GM19397 (cell line): ENCODE measurements around the gene AREL1.
"Not testable (repeated sequence)": the region's sequence is repeated elsewhere in the genome, so short reads cannot be mapped to it uniquely, and the experiment has no call there.

ENCODE experiments used
- ATAC-seq: cut with Tn5 transposase; IDR thresholded peaks from one replicate; pipeline ENCODE4 v1.9.1; 2021; ENCODE audit warnings: mild to moderate bottlenecking, moderate library complexity; ENCODE audit not compliant: unreplicated experiment

The AREL1 gene, protein sequence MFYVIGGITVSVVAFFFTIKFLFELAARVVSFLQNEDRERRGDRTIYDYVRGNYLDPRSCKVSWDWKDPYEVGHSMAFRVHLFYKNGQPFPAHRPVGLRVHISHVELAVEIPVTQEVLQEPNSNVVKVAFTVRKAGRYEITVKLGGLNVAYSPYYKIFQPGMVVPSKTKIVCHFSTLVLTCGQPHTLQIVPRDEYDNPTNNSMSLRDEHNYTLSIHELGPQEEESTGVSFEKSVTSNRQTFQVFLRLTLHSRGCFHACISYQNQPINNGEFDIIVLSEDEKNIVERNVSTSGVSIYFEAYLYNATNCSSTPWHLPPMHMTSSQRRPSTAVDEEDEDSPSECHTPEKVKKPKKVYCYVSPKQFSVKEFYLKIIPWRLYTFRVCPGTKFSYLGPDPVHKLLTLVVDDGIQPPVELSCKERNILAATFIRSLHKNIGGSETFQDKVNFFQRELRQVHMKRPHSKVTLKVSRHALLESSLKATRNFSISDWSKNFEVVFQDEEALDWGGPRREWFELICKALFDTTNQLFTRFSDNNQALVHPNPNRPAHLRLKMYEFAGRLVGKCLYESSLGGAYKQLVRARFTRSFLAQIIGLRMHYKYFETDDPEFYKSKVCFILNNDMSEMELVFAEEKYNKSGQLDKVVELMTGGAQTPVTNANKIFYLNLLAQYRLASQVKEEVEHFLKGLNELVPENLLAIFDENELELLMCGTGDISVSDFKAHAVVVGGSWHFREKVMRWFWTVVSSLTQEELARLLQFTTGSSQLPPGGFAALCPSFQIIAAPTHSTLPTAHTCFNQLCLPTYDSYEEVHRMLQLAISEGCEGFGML

DNA sequence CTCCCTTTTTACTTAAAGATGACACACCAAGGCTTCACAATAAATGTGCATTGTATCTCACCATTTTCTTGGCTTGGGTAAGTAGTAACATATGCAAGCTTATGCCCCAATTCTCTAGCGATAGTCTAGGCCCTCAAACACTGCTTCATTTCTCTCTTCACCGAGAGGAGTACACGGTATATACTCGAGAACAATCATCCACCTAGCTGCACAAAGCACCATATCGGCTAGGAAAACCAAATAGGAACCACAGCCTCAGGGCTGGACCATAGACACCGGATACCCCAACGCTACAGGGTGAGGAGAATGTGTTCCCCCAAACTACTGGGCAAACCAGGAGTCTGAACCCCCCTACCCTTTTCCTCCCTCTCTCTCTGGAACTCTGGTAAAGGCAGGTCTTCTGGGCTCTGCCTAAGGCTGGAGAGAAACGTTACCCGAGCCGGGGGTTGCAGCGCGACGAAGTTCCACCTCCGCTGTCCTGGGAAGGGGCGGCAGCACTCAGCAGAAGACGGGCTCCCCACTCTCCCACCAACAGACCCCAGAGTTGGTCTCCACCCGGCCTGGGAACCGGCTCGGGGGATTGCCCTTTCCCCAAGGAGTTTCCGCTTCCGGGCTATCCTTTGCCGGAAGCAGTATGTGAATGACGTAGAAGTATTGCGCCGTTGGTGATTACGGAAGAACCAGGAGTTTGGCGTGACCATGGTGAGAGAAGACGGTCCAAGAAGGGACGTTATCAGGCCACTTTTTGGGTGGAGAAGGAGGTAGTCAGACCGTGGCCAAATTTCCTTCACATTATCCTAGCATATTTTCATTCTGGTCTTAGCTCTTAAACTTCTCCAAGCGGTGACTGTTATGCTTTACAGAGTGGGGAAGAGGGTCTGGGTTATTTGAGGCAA is at the start of gene AREL1, which contains the start of gene FCF1:
Gene AREL1, minus strand, starts transcription at position 582 of the 896 bp plus-strand sequence. CDS start 27,465 bp downstream, outside the sequence.
Gene FCF1, plus strand, starts transcription at position 646 of the 896 bp plus-strand sequence. Its CDS starts 54 bp downstream, at position 700.
- peak; percentile 95 for ATAC-seq

DNA sequence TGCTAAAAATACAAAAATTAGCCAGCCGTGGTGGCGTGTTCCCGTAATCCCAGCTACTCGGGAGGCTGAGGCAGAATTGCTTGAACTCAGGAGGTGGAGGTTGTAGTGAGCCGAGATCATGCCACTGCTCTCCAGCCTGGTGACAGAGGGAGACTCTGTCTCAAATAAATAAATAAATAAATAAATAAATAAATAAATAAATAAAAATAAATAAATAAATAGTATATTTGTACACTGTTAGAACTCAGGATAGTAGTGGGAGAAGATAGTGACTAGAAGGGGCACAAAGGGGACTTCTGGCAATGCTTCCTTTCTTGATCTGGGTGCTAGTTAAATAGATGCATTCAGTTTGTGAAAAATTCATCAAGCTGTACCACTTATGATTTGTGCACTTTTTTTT is 45.6 kb upstream of the AREL1 start:
- ATAC-seq, result not testable (repeated sequence)

DNA sequence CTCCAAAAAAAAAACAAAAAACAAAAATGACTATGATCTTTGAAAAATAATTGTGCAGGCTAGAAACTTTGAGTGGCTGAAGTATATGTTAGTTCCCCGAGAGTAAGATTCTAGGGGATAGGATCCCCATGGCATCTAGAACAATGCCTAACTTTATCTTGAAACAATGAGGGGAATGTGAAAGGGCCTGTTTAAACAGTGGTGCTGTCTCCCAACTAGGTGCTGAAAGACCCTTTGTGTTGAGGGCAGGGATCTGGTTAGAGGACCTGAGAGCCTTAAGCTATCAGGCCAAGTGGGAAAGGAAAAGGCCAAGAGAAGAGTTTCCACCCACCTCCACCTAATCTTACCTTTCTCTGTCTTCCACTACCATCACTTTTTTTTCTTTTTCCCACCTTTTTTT is 43.4 kb upstream of the AREL1 start:
- no peak for ATAC-seq

DNA sequence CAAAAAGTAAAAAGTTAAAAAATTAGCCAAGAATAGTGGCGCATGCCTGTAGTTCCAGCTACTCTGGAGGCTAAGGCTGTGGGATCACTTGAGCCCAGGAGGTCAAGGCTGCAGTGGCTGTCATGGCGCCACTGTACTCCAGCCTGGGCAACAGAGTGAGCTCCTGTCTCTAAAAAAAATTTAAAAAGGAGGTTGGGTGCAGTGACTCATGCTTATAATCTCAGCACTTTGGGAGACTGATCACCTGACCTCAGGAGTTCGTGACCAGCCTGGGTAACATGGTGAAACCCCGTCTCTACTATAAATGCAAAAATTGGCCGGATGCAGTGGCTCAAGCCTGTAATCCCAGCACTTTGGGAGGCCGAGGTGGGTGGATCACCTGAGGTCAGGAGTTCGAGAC is 42.0 kb upstream of the AREL1 start:
- no peak for ATAC-seq

DNA sequence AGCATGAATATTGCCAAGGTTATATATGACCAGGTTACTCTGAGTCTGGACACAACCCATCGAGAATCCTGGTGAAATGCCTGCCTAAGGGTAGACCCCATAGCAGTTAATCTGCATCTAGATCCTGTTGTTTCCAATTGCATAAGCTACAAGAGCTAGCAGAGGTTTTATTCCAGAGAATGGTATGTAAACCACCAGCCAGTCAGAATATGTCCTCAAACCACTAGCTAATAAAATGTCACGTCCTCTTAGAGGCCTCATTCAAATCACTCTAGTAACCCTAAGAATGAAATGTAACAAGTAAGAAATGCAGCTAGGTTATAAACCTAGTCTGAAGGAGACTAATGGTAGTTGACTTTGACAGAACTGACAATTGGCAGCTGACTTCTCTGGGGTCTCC is 41.3 kb upstream of the AREL1 start:
- ATAC-seq, result no peak

DNA sequence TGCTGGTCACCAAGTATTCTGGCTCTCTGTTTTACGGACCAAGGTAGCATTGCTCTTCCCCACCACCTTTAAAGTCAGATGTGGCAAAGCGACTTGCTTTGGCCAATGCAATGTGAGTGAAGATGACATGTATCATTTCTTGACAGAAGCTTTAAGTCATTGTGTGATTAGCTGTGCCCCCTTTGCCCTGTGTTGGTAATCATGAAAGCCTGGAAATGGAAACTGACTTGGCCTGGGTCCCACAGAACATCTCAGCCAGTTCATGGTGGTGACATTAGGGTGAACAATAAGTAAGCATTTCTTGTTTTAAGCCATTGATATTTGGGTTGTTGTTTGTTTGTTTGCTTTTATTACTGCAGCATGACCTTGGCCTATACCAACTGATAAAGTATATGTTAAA is 34.4 kb upstream of the AREL1 start:
- ATAC-seq, result no peak

DNA sequence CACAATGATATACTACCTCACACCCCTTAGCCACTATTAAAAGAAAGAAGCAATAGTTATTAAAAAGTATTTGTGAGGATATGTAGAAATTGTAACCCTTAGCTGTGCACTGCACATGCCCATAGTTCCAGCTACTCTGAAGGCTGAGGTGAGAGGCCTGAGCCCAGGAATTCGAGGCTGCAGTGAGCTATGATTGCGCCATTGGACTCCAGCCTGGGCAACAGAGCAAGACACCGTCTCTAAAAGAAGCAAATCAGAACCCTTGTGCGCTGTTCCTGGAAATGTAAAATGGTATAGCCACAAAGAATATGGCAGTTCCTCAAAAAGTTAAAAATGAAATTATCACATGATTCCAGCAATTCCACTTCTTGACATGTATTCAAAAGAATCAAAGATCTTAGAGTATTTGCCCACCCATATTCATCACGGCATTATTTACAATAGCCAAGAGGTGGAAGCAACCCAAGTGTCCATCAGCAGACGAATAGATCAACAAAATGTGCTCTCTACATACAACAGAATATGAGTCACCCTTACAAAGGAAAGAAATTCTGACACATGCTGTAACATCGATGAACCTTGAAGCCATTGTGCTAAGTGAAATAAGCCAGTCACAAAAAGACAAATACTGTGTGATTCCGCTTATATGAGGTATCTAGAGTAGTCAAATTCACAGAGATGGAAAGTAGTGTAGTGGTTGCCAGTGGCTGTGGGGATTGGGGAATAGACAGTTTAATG is 26.6 kb upstream of the AREL1 start:
- ATAC-seq, result no peak

DNA sequence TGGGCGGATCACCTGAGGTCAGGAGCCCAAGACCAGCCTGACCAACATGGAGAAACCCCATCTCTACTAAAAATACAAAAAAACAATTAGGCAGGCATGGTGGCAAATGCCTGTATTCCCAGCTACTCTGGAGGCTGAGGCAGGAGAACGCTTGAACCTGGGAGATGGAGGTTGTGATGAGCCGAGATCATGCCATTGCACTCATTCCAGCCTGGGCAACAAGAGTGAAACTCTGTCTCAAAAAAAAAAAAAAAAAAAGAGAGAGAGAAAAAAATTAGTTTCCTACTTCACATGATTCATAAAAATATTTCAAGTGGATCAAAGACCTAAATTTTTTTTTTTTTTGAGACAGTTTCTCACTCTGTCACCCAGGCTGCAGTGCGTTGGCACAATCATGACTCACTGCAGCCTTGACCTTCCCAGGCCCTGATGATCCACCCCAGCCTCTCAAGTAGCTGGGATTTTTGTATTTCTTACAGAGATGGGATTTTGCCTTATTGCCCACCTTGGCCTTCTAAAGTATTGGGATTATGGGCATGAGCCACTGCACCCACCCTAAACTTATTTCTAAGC is 25.0 kb upstream of the AREL1 start:
- ATAC-seq, result no peak

DNA sequence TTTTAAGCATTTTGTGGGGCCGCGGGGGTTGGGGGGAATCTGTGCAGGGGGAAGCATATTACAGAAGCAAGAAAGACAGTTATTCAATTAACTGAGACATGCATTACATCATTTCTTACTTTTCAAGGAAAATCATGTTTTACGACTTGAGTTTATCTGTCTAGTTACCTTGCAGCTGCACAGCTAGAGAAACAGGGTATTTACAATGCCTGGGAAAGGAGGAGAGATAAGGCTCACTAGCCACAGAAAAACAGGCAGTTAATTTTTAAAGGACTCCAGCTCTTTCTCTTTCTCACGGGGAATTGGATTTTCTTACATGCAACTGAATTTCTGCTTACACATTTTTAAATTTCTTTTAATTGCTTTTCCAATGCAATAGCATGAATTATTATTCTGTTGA is 22.2 kb upstream of the AREL1 start:
- no peak for ATAC-seq

DNA sequence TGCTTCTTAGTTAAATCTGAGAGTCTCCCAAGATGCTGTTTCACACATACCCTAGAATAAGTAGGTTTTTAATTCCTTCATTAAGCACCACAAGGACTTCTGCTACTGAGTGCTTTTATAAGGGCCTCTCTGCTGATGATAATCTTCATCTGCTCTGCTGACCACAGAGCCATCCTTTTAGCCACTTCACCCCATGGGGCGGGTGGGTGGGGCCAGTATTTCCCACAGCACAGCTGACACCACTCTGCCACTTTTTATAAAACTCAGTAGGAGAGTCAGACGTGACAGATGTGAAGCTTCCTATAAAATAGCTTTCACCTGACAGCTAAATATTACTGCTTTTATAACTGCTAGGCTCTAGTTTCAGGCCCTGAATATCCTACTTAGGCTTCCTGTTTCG is 20.3 kb upstream of the AREL1 start:
- no peak for ATAC-seq

DNA sequence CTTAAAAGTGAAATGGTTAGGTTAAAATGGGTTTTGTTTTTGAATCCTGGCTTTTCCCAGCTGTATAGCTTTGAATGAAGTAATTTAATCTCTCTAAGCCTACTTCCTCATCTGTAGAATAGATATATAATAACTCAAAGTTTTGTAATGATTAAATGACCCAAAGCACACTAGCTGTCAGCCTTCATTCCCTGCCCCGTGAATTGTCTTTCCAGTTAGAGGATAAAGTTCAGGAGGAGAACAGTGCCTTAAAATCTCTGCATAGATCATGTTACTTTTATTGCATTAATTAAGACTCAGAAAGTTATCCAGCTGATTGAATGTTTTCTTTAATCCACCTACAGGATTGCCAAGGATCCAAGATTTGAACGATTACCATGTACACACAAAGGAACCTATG is 19.5 kb upstream of the AREL1 start:
- ATAC-seq, result no peak

DNA sequence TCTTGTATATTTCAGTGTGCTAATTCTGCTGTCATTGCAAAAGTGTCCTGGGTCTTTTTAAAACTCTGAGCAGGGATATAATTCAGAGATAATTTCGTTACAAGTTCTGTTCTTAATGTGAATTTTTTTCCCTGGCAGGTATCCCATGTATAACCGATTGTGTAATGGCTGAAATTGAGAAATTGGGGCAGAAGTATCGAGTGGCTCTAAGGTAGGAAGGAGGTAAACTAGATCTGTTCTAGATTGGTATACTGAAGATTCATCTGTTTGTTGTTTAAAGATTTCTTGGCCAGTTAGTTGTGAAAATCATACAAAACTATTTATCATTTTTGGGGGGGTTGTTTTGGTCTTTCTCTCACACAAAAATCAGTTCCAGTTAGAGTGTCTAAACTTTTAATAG is 10.3 kb upstream of the AREL1 start:
- no peak for ATAC-seq

DNA sequence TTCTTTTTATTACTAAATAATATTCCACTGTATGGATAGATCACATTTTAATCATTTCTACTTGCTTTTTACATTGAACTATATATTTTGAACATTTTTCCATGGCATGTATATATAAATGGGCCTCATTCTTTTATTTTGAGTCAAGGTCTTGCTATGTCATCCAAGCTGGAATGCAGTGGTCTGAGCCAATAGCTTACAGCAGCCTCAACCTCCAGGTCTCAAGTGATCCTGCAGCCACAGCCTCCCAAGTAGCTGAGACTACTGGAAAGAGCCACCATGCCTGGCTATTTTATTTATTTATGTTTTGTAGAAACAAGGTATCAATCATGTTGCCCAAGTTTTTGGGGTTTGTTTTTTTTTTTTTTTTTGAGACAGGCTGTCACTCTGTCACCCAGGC is 7.6 kb upstream of the AREL1 start:
- no peak for ATAC-seq

DNA sequence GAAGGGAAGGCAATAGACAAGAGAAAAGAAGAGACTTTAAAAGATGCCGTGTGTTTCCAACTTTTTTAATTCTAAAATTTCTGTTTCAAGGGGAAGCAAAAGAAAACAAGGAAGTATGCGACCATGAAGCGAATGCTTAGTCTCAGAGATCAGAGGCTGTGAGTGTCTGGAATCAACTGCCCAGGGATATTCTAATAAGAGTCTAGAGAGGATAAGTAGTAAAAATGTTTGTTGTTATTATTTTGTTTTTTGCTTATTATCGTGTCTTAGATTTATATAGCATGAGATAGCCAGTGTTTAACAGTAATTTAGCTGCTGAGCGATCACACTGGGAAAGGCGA is 485 bp upstream of the AREL1 start:
- ATAC-seq, result no peak

DNA sequence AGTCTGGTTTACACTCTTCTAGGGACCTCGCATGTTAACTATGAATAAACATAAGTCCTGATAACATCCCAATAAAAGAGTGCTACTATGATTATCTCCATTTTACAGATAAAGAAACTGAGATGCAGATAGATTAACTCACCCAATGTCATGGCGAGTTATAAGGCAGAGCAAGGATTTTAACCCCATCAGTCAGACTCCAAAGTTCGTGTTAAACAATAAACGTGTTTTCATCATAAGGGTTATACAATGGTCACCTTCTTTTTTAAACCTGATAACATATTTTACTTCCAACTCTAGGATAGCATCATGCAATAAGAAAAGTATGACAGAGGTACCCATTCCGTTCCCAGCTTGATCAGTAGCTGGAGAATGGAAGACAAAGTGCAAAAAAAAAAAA is 1.2 kb downstream of the AREL1 start:
- ATAC-seq, result no peak

DNA sequence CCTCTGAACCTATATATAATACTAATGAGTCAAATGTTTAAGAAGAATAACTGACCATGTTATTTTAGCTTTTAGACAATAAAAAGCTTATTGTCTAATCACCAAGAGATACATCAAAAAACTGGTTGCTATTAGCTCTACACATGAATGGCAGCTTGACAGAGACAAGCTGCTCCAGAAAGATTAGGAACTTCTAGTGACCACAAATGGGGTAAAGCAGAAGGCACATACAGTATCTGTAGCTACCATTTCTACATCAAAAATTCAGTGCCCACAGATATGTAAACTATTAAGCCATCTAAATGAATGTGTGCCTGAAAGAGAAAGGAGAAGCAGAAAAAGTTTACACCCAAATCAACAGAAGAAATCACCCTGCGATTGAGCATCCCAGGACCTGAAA is 2.4 kb downstream of the AREL1 start:
- ATAC-seq, result no peak

DNA sequence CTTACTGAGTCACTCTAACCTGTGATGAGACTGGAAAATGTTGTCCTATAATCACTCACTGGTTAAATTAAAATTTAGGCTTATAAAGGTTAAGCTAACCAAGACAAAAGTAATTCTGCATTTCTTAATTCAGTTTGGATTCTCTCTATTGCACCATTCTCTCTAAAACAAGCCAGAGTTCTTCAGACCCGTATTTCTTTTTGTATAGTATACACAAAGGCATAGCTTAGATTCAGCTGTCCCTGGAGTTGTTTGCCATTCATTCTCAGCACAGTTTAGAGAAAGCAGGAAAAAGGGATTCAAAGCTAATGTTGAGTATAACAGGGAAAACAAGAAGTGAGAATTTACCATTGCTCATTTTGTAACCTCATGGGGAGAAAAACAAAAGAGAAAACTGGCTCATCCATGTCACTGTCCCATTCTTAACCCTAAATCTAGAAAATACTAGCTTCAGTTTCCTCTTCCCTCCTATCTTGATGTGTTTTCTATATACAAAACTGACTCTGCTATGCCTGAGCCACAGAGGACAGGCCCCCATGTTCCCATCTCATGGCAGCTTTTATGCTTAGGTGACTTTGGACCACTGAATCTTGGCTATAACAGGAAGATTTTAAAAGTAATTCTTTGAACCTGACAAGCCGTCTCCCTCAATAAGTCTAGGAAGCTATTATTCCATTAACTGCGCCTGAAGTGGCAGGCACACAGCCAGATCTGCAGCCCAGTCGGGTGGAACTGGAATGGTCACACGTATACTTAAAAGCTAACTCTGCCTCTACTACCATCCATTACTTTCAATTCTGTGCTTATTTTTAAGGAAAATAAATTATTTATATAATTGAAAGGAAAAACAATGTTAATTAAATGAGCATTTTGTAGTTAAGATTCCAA is 7.0 kb downstream of the AREL1 start:
- no peak for ATAC-seq

DNA sequence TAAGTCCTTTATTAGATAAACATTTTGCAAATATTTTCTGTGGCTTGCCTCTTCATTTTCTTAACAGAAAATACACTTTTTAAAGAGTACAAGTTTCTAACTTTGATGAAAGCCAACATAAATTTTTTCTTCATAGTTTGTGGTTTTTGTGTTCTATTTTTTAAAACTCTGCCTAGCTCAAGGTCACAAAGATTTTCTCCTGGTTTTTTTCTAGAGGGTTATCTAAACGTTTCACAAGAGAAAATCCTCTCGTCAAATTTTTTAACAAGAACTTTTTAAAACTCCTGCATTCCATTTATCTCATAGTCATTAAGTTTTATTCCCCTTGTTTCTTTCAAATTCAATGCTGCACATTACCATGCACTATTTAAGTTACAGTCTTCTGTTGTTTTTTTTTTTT is 8.2 kb downstream of the AREL1 start:
- ATAC-seq, result no peak

DNA sequence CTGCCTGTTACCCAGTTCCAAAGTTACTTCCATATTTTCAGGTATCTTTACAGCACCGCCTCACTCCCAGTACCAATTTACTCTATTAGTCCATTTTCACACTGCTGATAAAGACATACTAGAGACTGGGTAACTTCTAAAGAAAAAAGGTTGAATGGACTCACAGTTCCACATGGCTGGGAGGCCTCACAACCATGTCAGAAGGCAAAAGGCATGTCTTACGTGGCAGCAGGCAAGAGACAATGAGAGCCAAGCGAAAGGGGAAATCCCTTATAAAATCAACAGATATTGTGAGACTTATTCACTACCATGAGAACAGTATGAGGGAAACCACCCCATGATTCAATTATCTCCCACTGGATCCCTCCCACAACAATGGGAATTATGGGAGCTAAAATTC is 9.8 kb downstream of the AREL1 start:
- no peak for ATAC-seq
